Measurements from ENCODE around the gene POLRMT.

Gene POLRMT

DNA sequence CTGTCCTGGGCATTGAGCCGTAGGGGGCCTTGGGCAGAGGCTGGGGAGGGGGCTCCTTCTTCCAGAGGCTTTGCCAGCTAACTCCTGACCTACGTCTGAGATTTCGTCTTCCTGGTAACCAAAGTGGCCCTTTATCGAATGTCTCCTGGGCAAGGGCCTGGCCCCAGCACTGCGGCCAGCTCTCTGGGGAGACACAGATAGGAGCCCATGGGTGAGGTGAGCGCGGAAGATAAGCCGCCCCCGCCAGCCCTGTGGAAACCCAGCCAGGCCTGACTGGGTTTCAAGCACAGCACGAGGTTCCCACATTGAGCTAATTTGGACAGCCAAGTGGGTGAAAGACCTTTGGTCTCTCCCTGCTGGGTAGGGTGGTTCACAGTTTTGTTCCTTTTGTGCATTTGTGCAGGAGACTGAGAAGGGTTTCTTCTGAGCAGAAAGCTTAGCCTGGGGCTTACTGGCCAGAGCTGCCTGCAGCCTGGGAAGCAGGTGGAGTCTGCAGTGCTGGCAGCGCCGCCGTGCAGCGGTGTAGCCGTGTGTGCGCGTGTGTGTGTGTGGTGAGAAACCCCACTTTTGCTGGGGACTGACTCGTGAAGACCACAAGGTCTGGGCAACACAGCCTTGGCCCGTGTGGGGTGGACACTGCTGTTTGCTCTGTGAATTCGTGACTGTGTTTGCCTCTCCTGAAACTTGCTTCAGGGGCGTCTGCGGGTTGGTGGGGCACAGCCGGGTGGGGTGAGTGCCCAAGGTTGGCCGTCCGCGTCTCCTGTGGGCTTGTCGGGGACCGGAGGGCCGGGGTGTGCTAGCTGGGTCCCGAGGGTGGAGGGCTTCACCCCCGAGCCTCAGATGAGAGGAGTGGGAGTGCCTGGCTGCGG lies 58.4 kb downstream of the POLRMT start:
- DNase-seq = no peak

DNA sequence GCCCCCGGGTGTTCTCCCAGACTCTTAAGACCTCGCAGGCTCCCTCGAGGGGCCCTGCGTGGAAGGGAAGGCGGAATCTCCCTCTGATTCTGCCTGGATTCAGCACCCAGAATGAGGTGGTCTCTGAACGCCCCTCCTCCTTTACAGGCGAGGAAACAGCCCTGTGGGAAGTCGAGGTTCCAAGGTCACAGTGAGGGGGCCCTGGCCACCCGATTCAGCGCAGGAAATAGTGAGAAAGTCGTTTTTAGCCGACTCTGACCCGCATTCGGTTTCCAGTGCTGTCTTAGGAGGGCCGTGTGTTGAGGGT lies 59.9 kb downstream of the POLRMT start:
- DNase-seq = no peak

- peak; percentile 34 for DNase-seq
These were observed 60.4 kb downstream of the POLRMT start for GRCh38 chr19:572743-573518.

DNA sequence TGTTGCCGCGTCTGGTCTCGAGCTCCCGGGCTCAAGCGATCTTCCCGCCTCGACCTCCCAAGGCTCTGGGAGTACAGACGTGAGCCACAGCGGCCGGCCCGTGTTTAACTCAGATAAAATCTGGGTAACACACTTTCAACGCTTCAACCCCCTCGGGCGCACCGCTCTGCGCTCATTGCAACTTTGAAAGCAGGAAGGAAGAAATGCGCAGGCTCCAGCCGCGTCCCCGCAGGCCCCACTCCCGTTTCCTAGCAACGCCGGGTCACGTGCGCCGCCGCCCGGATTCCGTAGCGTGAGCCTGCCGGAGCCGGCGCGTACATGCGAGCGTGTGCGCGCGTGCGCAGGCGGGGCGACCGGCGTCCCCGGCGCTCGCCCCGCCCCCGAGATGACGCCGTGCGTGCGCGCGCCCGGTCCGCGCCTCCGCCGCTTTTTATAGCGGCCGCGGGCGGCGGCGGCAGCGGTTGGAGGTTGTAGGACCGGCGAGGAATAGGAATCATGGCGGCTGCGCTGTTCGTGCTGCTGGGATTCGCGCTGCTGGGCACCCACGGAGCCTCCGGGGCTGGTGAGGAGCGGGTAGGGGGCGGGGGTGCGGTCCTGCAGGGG lies 61.1 kb downstream of the POLRMT start, which contains the start of gene BSG:
Gene BSG (plus strand): TSS at position 457 of the 603 bp plus-strand sequence. CDS start 39 bp downstream, at position 496.
- peak; percentile 92 for DNase-seq

- peak; percentile 46 for DNase-seq
These were observed 61.8 kb downstream of the POLRMT start for GRCh38 chr19:571566-571974.

DNA sequence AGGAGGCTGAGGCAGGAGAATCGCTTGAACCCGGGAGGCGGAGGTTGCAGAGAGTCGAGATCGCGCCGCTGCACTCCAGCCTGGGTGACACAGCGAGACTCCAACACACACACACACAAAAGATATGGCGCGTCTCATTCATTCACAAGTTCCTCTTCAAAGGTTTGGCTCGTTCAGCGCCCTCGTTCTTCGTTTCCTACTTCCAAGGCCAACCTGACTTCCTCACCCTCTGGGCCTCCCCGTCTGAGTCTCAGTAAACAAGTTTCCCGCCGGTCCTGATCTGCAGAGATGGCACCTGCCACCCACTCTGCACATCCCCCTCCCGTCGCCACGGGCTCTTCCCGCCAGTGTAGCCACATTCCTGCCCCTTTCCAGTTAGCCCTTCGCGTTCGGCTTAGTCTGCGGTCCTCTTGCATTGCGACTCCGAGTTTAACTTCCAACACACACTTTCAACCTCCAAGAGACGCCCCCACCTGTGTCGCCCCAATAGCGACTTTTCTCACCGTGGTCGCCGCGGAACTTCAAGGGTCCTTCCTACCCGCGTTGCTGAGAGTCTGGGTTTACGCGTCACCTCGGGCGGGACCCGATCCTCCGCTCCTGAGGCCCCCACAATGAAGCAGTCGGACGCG lies 62.3 kb downstream of the POLRMT start:
- DNase-seq = peak; percentile 78

- DNase-seq = no peak
These were observed 63.1 kb downstream of the POLRMT start for GRCh38 chr19:570251-570686.

GRCh38 chr19:567296-567900 lies 65.9 kb downstream of the POLRMT start:
- no peak for DNase-seq
